Activated CD4-positive, alpha-beta T cell treated with anti-CD3 and anti-CD28 coated beads for 1 hour (primary cell): ENCODE measurements around the gene BMPR1A.
"Not testable (repeated sequence)": the region's sequence is repeated elsewhere in the genome, so short reads cannot be mapped to it uniquely, and the experiment has no call there.

Experiments
- DNase-seq: peaks from one replicate; pipeline ENCODE4 v3.0.0-alpha.2; 2020

The BMPR1A gene

DNA sequence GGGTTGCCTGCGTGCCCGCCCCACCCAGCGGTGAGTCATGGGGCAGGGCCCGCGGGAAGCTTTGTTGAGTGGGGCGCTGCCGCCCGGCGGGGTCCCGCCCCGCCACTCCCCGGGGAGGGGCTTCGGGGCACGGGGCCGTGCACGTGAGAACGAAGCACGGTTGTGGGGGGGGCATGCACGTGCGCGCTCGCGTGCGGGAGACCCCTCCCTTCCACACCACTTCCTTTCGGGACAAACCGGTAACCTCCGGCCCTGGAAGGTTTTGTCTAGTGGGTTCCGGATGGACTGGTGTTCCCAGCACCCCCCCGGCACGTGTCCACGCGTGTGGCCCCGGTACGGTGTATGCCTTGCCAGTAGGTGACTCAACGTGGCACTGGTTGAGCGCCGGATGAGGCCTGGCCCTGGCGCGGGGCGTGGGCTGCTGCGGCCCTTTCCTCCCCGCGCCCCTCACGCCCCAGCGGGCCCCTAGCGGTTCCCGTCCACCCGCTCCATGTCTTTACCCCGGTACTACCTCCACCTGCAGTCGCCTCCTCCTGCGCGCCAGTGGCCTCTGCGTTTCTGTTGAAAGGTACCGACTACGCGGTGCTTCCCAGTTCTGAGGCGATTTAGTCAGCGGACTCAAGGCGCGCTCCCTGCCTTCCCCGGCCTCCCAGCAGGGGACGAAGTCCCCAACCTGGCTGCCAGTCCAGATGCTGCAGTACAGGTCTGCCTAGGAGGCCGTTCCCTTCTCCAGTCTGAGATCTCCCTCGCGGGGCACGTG lies 215.0 kb downstream of the BMPR1A start:
- peak; percentile 87 for DNase-seq

DNA sequence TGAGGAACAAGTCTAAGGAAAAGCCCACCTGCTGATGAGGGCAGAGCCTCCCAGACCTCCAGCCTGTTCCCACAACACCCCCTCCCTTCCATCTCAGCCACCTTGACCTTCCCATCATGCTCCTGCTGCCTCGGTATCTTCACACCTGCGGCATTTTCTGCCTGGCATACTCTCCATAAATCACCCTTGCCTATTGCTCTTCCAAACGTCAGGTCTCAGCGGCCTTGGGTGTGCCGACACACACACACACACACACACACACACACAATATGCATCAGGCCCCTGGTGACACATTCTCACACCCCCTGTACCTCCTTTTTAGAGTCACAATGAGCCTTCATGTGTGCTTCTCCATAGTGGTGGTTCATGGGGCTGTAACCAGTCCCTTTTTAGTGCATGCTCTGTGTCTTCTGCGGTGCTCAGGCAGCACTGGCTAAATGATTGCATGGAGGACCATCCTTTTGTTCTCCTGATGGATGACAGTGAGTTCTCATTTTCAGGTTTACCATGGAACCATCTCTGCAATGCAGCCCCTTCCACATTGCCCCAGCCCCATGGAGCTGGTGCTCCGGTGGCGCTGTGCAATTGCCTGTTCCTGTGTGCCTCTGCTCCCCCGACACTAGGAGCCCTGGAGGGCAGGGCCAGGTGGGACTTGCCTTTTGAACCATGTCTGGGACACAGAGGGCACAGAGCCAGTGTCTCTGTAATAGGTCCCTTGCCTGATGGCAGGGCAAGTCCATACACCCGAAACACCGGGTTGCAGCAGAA lies 216.4 kb downstream of the BMPR1A start:
- DNase-seq, result no peak

DNA sequence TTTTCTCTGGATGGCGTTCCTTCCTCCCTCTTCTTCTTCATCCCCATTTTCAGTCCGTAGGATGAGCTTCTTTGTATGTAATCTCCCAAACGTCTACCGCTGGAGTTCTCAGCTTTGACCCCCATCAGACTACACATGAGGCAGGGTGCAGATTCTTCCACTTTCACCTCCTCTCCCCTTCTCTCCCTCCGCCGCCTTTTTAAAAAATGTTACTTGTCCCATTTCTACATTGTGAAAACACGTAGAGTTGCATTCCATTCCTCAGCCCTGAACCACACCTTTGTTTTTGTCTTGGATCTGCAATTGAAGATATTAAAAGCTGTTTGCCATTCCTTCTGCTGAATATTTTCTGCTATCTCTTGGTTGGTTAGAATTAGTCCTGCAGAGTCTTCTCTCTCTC lies 218.1 kb downstream of the BMPR1A start:
- DNase-seq, result no peak

DNA sequence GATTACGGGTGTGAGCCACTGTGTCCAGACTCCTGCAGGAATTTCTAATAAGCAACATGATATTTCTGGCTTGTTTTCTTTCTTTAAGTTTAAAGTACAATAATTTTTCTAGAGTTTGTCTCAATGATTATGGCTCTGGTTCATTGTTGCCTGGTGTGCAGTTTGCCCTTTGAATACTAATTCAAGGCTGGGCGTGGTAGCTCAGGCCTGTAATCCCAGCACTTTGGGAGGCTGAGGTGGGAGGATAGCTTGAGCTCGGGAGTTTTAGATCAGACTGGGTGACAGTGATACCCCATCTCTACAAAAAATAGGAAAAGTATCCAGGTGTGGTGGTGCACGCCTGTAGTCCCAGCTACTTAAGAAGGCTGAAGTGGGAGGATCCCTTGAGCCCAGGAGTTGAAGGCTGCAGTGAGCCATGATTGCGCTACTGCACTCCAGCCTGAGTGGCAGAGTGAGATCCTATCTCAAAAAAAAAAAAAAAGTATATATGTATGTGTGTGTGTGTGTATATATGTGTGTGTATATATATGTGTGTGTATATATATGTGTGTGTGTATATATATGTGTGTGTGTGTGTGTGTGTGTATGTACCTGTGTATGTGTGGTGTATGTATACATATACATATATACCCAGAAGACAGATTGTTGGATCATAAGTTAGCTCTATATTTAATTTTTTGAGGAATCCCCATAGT lies 220.1 kb downstream of the BMPR1A start:
- no peak for DNase-seq

DNA sequence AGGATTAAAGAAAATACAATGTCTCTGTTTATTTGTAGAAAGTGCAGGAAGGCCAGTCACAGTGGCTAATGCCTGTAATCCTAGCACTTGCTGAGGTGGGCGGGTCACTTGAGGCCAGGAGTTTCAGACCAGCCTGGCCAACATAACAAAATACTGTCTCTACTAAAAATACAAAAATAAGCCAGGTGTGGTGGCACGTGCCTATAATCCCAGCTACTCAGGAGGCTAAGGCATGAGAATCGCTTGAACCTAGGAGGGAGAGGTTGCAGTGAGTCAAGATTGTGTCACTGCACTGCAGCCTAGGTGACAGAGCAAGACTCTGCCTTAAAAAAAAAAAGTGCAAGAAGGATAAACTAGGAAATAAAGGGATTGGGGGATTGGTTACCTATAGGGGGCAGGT lies 222.0 kb downstream of the BMPR1A start:
- not testable (repeated sequence) for DNase-seq

DNA sequence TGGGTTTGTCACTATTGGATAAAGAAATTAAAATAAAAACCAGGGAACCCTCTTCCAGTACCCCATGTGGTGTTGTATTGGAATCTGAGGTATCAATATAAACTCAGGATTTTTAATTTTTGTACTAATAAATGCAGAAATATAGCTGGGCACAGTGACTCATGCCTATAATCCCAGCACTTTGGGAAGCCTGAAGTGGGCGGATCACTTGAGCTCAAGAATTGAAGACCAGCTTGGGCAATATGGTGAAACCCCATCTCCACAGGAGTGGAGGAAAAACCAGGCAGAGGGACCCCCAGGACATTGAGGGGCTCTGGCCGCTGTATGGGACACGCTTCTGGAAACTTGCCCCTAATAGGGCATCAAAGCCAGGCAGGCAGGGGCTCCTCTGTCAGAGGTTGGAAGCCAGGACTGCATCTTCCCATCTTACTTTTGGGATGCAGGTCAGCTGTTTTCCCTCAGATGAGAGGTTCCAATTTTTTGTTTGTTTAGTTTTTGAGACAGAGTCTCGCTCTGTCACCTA lies 222.9 kb downstream of the BMPR1A start:
- no peak for DNase-seq

DNA sequence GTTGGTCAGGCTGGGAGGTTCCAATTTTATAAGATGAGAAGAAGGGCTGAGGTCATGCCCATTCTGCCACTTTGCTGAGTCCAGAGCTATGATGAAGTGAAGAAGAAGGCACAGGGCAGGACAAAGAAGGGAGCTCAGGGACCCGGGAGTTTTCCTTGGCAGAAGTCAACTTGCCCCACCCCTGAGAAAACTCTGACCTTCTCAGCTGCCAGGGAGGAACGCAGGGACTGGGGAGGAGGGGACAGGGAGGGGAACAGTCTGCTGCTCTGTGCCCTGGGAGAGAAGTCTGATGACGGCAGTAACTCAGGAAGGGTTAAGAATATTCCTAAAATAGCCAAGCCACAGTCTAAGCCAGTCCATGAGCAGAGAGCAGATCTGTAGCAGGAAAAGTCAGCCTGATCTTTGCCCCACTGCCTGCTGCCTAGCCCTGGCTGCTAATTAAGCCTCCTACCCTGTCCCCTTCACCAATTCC lies 223.6 kb downstream of the BMPR1A start:
- no peak for DNase-seq

DNA sequence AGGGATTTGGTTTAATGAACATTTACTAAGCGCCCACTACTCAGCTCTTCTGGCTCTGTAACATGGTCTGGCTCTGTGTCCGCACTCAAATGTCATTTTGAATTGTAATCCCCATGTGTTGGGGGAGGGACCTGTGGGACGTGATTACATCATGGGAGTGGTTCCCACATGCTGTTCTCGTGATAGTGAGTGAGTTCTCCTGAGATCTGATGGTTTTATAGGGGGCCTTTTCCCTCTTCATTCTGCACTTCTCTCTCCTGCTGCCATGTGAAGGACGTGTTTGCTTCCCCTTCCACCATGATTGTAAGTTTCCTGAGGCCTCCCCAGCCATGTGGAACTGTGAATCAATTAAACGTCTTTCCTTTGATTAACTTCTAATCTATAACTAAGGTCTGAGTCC lies 224.6 kb downstream of the BMPR1A start:
- not testable (repeated sequence) for DNase-seq

DNA sequence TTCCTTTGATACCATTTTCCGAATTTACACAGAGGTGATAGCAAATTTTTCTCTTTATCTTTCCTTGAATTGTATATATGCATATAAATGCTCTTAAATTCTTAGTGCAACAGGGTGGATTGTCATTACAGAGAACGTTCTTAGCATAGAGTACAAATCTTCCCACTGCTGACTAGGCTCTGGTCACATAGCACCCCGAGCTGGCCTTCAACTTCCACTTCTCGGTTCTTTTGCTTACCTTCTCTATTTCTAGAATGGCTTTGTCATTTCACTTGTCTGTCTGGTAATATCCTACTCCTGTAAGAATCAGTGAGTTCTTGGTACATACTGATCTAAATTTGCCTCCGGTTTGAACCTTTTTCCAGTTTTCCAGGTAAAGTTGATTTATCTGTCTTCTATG lies 225.3 kb downstream of the BMPR1A start:
- DNase-seq, result no peak
